HG02610 (cell line): ENCODE data around the gene OR2AE1.
A peak's percentile ranks its signal among the peaks of the same experiment; 100 is the strongest.

Experiments
- ATAC-seq: cut with Tn5 transposase; IDR thresholded peaks from one replicate; pipeline ENCODE4 v1.9.1; 2021; ENCODE audit warnings: mild to moderate bottlenecking, moderate library complexity; ENCODE audit not compliant: unreplicated experiment

Gene OR2AE1

GRCh38 chr7:99860281-99861127 is 16.3 kb downstream of the OR2AE1 start:
- ATAC-seq = no peak

- ATAC-seq = no peak
Observed at GRCh38 chr7:99855236-99855635, 21.6 kb downstream of the OR2AE1 start.

GRCh38 chr7:99848420-99849216 is 28.2 kb downstream of the OR2AE1 start:
- ATAC-seq = no peak

GRCh38 chr7:99844328-99844727 is 32.5 kb downstream of the OR2AE1 start:
- no peak for ATAC-seq

GRCh38 chr7:99843808-99844207 is 33.0 kb downstream of the OR2AE1 start:
- no peak for ATAC-seq

- no peak for ATAC-seq
Observed at GRCh38 chr7:99842926-99843325, 33.9 kb downstream of the OR2AE1 start.

- ATAC-seq = no peak
Observed at GRCh38 chr7:99840136-99840869, 36.5 kb downstream of the OR2AE1 start.

- ATAC-seq = no peak
Observed at GRCh38 chr7:99839287-99840021, 37.4 kb downstream of the OR2AE1 start.

- ATAC-seq = peak; percentile 75
Observed at GRCh38 chr7:99837649-99838361, 39.0 kb downstream of the OR2AE1 start.

GRCh38 chr7:99835189-99835588 is 41.6 kb downstream of the OR2AE1 start:
- no peak for ATAC-seq

- ATAC-seq = no peak
Observed at GRCh38 chr7:99834382-99834781, 42.5 kb downstream of the OR2AE1 start.

- ATAC-seq = no peak
Observed at GRCh38 chr7:99833289-99833877, 43.5 kb downstream of the OR2AE1 start.

GRCh38 chr7:99831595-99831994 is 45.2 kb downstream of the OR2AE1 start:
- no peak for ATAC-seq

- ATAC-seq = no peak
Observed at GRCh38 chr7:99829524-99830160, 47.2 kb downstream of the OR2AE1 start.

- no peak for ATAC-seq
Observed at GRCh38 chr7:99828811-99829210, 48.0 kb downstream of the OR2AE1 start.

- ATAC-seq = no peak
Observed at GRCh38 chr7:99827040-99827778, 49.6 kb downstream of the OR2AE1 start.
